Upper lobe of left lung (tissue), 6 donors: ENCODE measurements around the gene LRIT3. TPM values are rescaled to one million over a fixed set of nuclear protein-coding genes. Genes with fewer than 3 reads are reported as not detected.

ENCODE experiments used
- ATAC-seq, 2 donors: fragments of 200-7000 bp; cut with Tn5 transposase; one replicate each; pipeline ENCODE4 v1.9.1; 2022; ENCODE audit warnings: mild to moderate bottlenecking in 2 of 2, moderate library complexity in 2 of 2; ENCODE audit not compliant: low FRiP score in 2 of 2
- DNase-seq, 2 donors: peaks; one replicate each; pipeline ENCODE4 v3.0.0-alpha.2; 2019 to 2020
- H3K27ac ChIP-seq, 4 donors: fragments of 200-600 bp; sonication (generic); one replicate each; pipeline ENCODE4 v1.5.1; 2016 to 2019
- H3K27me3 ChIP-seq, 4 donors: fragments of 200-600 bp; sonication (generic); one replicate each; pipeline ENCODE4 v1.5.1; 2017 to 2019
- H3K36me3 ChIP-seq, 4 donors: fragments of 200-600 bp; sonication (generic); one replicate each; pipeline ENCODE4 v1.5.1; 2016 to 2019
- H3K4me1 ChIP-seq, 4 donors: fragments of 200-600 bp; sonication (generic); one replicate each; pipeline ENCODE4 v1.5.1; 2018 to 2019
- H3K4me3 ChIP-seq, 4 donors: fragments of 200-600 bp; sonication (generic); one replicate each; pipeline ENCODE4 v1.5.1; 2017 to 2019; ENCODE audit warnings: mild to moderate bottlenecking in 2 of 4, moderate library complexity in 1 of 4
- H3K9me3 ChIP-seq, 4 donors: fragments of 200-600 bp; sonication (generic); one replicate each; pipeline ENCODE4 v1.5.1; 2018 to 2019
- EP300 ChIP-seq, 4 donors: sonication (generic); formaldehyde crosslinking; IDR thresholded peaks; one replicate each; pipeline ENCODE4 v1.5.1; 2017; ENCODE audit warnings: antibody characterized with exemption in 4 of 4, control low read depth in 2 of 4
- POLR2A ChIP-seq, 4 donors: fragments of 450-650 bp; IDR thresholded peaks; one replicate each; pipeline ENCODE4 v1.5.1; 2016 to 2017; ENCODE audit warnings: antibody characterized with exemption in 4 of 4, mild to moderate bottlenecking in 2 of 4
- POLR2AphosphoS5 ChIP-seq, 2 donors: sonication (generic); formaldehyde crosslinking; IDR thresholded peaks; one replicate each; pipeline ENCODE4 v1.5.1; 2017; ENCODE audit warnings: antibody characterized with exemption in 2 of 2
- WGBS, 2 donors: methylation state at CpG; one replicate each; pipeline ENCODE4 v1.1.5; 2017 to 2018; 5-methylcytosine and 5-hydroxymethylcytosine counted together
- total RNA-seq, 6 donors: library from RNA; depleted of rRNA in 4 of 6; stranded (reverse); fragments of >200 nt in 4 of 6; gene quantifications; one replicate each; pipeline versions ENCODE4 v1.1.0 to v1.2.1, GENCODE V29; 2016 to 2021
- TF ChIP-seq, protein P1 (sequence below), 6 experiments: fragments of 450-650 bp in 4 of 6; fragments of 200-600 bp in 2 of 6; sonication (generic) in 2 of 6; IDR thresholded peaks; one replicate each; pipeline ENCODE4 v1.5.1; 2016 to 2019; ENCODE audit warnings: antibody characterized with exemption in 6 of 6
- donor health status: DM: no; HTN: no; CAD: no; lungs with moderate emphysema.
- donor health status: DM: no; HTN: yes; CAD: no; lungs with severe emphysema.

The LRIT3 gene
- total RNA-seq = 1 to 10 TPM in 1 of 6 donors, under 1 TPM in 4, not detected in 1; 0.20 to 1.0 (median 0.46) TPM

DNA sequence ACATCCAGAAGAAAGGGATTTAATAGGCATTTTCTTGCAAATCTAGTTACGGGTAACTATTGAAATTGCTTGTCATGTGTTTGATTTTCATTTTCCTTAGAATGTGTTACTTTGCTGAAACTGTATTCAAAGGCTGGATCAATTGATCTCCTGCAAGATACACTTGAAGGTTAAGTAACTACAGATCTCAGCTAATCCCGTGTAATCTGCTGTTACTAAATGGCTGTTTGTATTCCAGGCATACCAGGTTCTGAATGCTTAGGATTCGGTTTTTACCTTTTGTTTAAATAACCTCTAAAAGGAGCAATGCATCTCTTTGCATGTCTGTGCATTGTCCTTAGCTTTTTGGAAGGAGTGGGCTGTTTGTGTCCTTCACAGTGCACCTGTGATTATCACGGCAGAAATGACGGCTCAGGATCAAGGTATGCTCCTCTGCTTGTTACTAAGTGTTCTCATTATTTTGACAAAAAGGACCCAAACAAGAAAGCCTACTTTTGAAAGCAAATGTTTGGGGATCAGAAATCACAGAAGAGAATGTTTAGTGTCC is at the start of gene LRIT3:
LRIT3 (plus strand) TSS at position 212 of the 547 bp plus-strand sequence; CDS start at position 307, 95 bp downstream.
- no peaks in the 10 kb centered on the region for H3K4me1 ChIP-seq
- DNase-seq (no peak), ATAC-seq (no peak)
- H3K9me3 ChIP-seq = no peaks in the 10 kb centered on the region
- H3K27me3 ChIP-seq = no peaks in the 10 kb centered on the region
- no peak within 1 kb of the TSS for H3K4me3 ChIP-seq
- WGBS, 2 donors = 85 to 90% methylated on average over 5 of the region's 5 CpGs
- H3K27ac ChIP-seq = no peak within 1 kb of the TSS
- TF ChIP-seq EP300 (IDR thresholded peaks at IDR 0.05) = no peak
- TF ChIP-seq POLR2A (IDR thresholded peaks at IDR 0.05) = no peak
- TF ChIP-seq POLR2AphosphoS5 (IDR thresholded peaks at IDR 0.05) = no peak
- TF ChIP-seq, protein P1, sequence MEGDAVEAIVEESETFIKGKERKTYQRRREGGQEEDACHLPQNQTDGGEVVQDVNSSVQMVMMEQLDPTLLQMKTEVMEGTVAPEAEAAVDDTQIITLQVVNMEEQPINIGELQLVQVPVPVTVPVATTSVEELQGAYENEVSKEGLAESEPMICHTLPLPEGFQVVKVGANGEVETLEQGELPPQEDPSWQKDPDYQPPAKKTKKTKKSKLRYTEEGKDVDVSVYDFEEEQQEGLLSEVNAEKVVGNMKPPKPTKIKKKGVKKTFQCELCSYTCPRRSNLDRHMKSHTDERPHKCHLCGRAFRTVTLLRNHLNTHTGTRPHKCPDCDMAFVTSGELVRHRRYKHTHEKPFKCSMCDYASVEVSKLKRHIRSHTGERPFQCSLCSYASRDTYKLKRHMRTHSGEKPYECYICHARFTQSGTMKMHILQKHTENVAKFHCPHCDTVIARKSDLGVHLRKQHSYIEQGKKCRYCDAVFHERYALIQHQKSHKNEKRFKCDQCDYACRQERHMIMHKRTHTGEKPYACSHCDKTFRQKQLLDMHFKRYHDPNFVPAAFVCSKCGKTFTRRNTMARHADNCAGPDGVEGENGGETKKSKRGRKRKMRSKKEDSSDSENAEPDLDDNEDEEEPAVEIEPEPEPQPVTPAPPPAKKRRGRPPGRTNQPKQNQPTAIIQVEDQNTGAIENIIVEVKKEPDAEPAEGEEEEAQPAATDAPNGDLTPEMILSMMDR (IDR thresholded peaks at IDR 0.05) = no peak
- no peaks in the 10 kb centered on the region for H3K36me3 ChIP-seq

DNA sequence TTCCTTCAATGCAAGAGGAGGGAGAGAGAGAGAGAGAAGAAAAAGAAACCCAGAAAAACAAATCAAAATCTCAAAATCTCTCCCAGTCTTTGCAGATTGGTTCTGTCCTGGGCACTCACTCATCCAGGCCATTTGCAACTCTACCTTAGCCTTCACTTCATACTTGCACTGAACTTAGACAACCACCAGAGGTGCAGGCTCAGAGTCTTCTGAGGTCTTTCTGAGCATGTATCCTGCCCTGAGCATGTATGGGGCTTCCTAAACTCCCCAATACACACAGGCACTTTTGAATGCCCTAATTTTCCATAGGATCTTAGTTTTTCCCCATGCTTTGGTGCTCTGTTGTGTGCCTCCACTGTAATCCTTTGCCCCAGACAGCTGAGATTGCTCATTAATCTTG is 49.0 kb upstream of the LRIT3 start:
- TF ChIP-seq, protein P1 (IDR thresholded peaks at IDR 0.05) = no peak
- no peak for TF ChIP-seq EP300 (IDR thresholded peaks at IDR 0.05)
- TF ChIP-seq POLR2AphosphoS5 (IDR thresholded peaks at IDR 0.05) = no peak
- TF ChIP-seq POLR2A (IDR thresholded peaks at IDR 0.05) = no peak
- DNase-seq (no peak), ATAC-seq (no peak)
- Histone ChIP-seq H3K27me3 (no peaks in the 10 kb centered on the region), H3K36me3 (no peaks in the 10 kb centered on the region), H3K4me3 (no peak overlapping the region), H3K4me1 (peaks cover 0 to 11% (median 4%) of the 10 kb centered on the region in 4 donors), H3K27ac (no peak overlapping the region), H3K9me3 (peaks cover 3 to 14% (median 9%) of the 10 kb centered on the region in 4 donors)

- no peak for TF ChIP-seq POLR2A (IDR thresholded peaks at IDR 0.05)
- TF ChIP-seq, protein P1 (IDR thresholded peaks at IDR 0.05) = no peak
- no peak for ATAC-seq
- DNase-seq = no peak
- Histone ChIP-seq H3K27me3 (no peaks in the 10 kb centered on the region), H3K4me3 (peak overlapping the region in 3 of 4 donors; percentile 25 to 43 (median 41)), H3K4me1 (peaks cover 0 to 11% (median 4%) of the 10 kb centered on the region in 4 donors), H3K27ac (peak overlapping the region in 3 of 4 donors; percentile 24 to 42 (median 34)), H3K9me3 (peaks cover 0 to 10% (median 0%) of the 10 kb centered on the region in 4 donors), H3K36me3 (no peaks in the 10 kb centered on the region)
- WGBS, 2 donors = 58 to 59% methylated on average over 4 of the region's 4 CpGs
These were observed 46.7 kb upstream of the LRIT3 start for GRCh38 chr4:109801099-109801789.

- peak within 1 kb of the TSS in 3 of 4 donors; percentile 24 to 42 (median 34) for H3K27ac ChIP-seq
- TF ChIP-seq EP300 (IDR thresholded peaks at IDR 0.05) (no peak), POLR2AphosphoS5 (IDR thresholded peaks at IDR 0.05) (no peak), POLR2A (IDR thresholded peaks at IDR 0.05) (no peak)
- TF ChIP-seq, protein P1 (IDR thresholded peaks at IDR 0.05) = no peak
- peaks cover 0 to 11% (median 4%) of the 10 kb centered on the region in 4 donors for H3K4me1 ChIP-seq
- ATAC-seq (peak in 1 of 2 donors; percentile 76), DNase-seq (no peak)
- no peaks in the 10 kb centered on the region for H3K36me3 ChIP-seq
- 28 to 47% methylated on average over 2 of the region's 2 CpGs for WGBS, 2 donors
- no peaks in the 10 kb centered on the region for H3K27me3 ChIP-seq
- peaks cover 0 to 3% (median 0%) of the 10 kb centered on the region in 4 donors for H3K9me3 ChIP-seq
- peak within 1 kb of the TSS in 3 of 4 donors; percentile 25 to 43 (median 41) for H3K4me3 ChIP-seq
These were observed 46.0 kb upstream of the LRIT3 start, which contains the start of gene CFI for GRCh38 chr4:109801895-109802319. Gene CFI, minus strand, starts transcription at chr4:109801999. Its CDS starts 28 bp downstream, at chr4:109801971.
